ENCODE results near the gene SLC26A3.

SLC26A3 gene

DNA sequence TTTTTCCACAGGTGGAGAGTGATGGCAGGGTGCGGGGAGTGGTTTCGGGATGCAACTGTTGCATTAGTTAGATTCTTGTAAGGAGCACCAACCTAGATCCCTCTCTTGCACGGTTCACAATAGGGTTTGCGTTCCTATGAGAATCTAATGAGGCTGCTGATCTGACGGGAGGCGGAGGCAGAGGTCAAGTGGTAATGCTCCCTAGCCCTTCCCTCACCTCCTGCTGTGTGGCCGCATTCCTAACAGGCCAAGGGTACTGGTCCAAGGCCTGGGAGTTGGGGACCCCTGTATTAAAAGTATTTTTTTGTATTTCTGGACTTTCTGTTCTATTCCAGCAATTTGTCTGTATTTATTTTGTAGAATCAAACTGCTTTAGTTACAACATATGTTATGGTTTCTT lies 51.9 kb downstream of the SLC26A3 start:
- no peak for DNase-seq (ENCODE audit: low read depth, low spot score)

DNA sequence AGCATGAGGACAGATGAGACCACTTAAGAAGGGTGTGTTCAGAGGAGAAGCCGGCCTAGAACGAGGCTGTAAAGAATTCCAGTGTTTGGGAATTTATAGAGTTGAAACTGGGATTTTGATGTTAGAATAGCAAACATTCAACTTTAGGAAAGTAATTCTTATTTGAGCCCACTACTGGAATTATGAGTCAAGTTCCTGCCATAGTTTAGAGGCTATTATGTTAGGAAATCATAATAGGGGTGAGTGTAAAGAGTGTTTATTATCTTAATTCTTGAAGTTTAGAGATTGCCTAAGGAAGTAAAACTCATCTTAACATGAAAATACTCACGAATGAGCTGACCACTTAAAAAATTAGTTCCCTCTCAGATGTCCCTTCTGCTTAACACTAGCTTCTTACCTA lies 57.0 kb downstream of the SLC26A3 start:
- no peak for DNase-seq (ENCODE audit: low read depth, low spot score)

DNA sequence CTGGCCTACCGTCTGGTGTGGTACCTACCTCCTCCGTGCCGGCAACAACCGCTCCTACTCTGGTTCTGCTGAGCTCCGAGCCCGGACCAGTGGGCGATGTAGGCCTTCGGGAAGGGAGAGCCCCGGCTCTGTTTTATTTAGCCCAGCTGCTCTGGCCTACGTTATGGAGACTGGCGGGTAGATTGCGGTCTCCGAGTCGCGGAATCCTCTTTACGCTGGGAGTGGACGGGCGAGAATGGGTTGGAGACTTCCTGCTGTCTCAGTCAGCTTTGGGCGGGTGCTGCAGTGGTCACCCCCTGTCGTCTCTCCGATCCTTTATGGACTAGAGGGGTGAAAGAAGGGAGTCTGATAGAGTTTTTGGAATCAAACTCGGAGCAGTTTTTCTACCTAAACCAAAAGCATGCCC lies 58.7 kb downstream of the SLC26A3 start:
- no peak for DNase-seq (ENCODE audit: low read depth, low spot score)

DNA sequence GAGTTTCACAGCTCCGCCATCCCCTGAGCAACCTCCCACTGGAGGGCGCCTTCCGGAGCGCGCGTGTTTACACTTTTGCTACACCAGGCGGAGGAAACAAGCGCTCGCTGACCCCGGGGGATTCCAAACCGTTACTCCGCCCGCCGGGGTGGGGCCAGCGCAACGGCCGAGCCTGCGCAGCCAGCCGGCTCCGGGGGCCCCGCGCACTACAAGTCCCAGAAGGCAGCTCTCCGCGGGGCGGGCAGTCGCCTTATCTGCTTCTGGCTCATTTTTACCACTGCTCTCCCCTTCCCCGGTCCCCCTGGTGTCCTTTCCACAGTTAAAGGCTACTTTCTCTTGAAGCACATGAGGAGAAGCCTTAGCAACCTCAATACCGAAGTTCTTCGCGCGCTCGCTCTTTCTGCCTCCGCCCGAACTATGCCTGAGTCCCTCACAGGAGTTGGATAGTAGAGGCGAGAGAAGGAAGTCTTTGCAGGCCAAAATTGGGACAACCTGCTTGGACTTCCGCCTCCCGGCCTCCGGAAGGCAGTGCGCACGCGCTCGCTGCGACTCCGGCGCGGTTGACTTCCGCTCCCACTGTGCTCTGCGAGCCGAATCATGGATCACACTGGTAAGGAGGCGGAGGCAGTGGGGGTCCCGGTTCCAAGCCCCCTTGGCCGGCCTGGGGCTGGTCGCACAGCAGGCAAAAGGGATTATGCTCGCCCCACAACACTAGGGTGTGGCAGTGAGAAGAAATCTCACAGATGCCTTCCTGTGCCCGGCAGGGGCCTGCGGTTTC lies 59.3 kb downstream of the SLC26A3 start, which contains the start of gene CBLL1:
CBLL1 (plus strand) TSS at position 576 of the 778 bp plus-strand sequence; CDS start at position 598, 22 bp downstream.
- peak; percentile 75 for DNase-seq (ENCODE audit: low read depth, low spot score)

DNA sequence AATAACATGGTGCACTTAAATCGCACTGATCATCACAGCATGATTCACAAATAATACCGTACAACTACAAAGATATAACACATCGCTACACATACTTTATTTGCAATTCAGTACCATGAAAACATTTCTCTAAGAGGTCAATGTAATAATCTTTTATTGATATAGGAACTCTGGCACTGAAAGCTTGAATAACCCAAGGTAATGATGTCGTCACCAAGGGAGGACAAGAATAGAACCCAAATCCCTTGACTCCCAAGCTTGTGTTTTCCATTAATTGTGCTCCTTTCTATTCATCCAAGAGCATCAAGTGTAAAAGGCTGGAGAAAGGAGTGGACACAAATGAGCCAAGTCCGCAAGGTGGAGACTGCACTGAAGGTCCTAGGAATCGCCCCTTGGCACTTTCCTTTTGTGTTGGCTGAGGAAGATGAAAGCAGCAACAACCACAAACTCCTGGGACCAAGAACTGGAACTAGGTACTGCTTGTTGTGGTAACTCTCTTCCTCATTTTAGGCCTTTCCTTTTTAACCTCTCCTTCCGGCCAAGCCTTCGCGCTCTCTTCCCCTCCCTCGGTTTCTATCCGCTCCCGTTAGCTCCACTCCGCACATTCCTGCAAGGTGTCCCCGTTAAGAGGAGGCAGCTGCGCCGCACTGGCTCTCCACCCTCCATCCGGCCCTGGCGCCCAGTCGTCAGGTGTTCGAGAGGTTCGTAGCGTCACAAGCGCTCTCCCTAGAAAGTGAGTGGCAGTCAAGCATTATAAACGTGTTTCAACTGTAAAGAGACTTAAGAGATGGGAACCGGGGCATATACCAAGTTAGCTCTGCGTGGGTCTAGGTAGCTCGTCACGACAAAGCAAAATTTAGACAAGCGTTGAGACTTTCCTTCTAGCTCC lies 60.1 kb downstream of the SLC26A3 start:
- DNase-seq (ENCODE audit: low read depth, low spot score) = peak; percentile 69

DNA sequence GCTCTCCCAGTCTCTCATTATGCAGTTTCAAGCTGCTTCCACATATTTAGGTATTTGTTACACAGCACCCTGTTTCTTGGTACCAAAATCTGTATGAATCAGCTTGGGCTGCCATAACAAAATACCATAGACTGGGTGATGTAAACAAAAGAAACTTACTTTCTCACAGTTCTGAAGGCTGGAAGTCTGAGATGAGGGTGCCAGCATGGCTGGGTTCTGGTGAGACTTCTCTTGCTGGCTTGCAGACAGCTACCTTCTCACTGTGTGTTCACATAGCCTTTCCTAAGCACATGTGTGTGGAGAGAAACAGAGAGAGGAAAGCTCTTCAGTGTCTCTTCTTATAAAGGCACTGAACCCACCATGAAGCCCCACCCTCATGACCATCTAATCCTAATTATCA lies 74.7 kb downstream of the SLC26A3 start:
- no peak for DNase-seq (ENCODE audit: low read depth, low spot score)

DNA sequence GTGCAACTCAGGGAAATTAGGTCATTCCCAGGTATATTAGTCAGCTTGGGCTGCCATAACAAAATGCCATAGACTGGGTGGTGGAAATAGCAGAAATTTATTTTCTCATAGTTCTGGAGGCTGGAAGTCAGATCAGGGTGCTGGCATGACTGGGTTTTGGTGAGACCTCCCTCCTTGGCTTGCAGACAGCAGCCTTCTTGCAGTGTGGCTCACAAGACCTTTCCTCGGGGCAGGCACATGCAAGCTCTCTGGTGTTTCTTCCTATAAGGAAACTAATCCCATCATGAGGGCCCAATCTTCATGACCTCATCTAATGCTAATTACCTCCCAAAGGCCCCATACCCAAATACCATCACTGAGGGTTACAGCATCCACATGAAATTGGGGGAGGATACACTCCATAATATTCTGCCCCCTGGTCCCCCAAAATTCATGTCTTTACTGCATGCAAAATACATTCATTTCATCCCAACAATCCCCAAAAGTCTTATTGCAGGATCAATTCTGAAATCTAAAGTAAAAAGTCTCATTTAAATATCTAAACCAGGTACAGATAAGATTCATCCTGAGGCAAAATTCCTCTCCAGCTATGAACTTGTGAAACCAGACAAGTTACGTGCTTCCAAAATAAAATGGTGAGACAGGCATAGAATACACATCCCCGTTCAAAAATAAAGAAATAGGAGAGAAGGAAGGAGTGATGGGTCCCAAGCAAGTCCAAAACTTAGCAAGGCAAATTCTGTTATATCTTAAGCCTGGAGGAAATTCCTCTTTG lies 76.5 kb downstream of the SLC26A3 start:
- DNase-seq (ENCODE audit: low read depth, low spot score) = no peak

DNA sequence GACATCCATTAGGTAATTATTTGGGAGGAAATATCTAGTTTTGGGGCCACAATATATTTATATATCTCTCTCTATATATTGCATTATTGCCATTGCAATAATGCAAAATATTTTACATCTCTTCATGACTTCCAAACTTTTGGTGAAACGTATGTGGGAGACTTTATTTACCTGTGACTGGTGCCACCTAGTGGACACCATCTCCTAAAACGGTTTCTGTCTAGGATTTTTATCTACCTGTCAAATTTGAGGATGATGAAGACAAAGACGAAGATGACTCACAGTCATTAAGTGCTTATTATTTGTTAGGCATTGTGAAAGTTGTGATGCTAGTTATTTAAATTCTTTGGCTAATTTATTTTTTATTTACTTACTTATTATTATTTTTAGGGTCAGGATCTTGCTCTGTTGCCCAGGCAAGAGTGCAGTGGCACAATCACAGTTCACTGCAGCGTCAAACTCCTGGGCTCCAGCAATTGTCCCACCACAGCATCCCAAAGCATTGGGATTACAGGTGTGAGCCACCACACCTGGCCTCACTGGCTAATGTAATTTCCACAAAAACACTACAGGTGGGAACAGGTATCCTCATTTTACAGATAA lies 77.8 kb downstream of the SLC26A3 start:
- DNase-seq (ENCODE audit: low read depth, low spot score) = no peak

DNA sequence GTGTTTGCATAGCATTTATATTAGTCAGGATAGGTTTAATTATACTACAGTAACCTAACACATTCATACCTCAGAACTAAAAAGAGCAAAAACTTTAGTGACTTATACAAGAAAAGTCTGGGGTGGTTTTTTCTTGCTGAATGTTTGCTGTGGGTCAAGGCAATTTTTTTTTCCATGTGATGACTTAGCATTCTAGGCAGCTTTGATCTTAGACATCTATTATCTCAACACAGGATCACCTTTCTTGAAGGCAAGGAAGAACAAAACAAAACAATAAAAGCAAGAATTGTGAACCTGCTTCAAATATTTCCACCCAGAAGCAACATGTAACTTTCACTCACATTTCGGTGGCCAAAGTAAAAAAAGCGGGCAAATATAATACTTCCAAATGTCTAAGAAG lies 79.8 kb downstream of the SLC26A3 start:
- no peak for DNase-seq (ENCODE audit: low read depth, low spot score)

DNA sequence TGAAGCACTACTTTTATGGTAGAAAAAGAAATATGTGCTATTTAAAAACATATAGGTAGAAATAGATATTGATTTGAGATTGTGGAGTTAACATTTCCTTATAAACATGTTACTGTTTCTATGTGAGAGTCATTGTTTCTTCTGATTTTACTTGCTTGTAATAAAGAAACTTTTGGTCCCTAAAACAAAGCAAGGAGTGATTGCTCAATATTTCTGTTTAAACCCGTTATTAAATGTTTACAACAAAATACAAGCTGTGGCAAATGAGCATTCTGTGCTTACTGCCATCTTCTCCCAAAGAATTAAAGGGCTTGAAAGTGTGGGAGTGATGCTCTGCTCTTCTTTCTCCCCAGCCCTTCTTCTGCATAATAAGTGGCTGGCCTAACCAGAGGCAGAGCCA lies 81.7 kb downstream of the SLC26A3 start:
- no peak for DNase-seq (ENCODE audit: low read depth, low spot score)

DNA sequence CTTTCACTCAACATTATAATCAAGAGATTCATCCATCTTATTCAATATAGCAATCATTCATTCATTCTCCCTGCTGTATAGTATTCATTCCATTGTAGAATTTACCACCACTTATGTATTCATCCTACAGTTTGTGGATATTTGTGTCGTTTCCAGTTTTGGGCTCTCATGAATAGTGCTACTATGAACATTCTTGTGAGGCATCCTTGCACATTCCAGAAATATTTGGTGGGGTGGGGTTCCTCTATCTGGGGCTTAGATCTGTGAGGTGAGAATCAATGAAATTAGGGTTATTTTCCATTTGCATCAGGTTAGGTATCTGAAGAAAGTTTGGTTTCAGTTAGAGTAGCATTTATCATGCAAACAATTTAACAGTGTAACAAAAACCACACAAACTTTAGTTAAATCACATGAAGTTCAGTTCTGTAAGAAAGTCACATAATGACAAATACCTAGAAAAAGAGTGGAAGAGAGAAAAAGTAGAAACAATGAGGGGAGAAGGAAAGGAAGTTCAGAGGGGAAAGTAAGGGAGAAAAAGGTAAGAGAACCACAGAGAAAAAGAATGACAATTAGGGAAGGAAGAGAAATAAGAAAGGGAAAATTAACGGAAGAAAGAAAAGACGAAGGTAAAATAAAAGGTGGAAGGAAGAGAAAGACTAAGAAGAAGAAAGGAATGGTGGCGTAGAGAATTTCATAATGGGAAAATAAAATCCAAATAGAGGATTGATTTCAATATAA lies 84.4 kb downstream of the SLC26A3 start:
- DNase-seq (ENCODE audit: low read depth, low spot score) = no peak

DNA sequence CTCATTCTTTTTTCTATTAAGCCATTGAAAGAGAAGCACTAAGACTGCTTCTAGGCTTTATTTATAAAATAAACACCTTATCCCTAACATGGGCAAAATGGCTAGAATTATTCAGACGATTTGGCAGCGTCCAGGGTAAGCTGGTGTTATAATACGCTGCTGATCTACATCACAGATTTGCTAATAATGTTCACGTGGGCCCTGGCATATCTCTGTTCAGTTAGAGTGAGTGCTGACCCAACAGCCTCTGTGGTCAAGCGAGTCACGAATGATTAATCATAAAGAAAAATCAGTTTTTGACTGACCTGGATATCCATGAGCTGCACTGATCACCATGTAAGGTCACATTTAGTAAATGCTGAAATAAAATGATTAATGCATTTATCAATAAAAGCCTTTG lies 87.5 kb downstream of the SLC26A3 start:
- no peak for DNase-seq (ENCODE audit: low read depth, low spot score)
